ENCODE measurements around the gene CYB561. TPM values are rescaled to one million over a fixed set of nuclear protein-coding genes. Genes with fewer than 3 reads are reported as not detected.

Gene CYB561
- total and polyA plus RNA-seq, 2 donors (not counting 1 experiment from before 2014, with no cell fraction given), result 3.5 to 4.9 TPM

GRCh38 chr17:63387656-63388340 lies 58.3 kb downstream of the CYB561 start:
- no peak for DNase-seq
- H3K4me3 ChIP-seq (ENCODE audit: control extremely low read depth in 1 of 5, extremely low read depth in 1 of 5, insufficient read depth in 1 of 5, low read depth in 2 of 5, low read length in 4 of 5), result no peak overlapping the region
- intact Hi-C loops (cut with micrococcal nuclease), result no loop called here
- H3K9me3 Mint-ChIP-seq (ENCODE audit: insufficient read depth), result no peaks in the 10 kb centered on the region
- H3K79me2 ChIP-seq (ENCODE audit: control insufficient read depth, insufficient read depth, low read length), result no peaks in the 10 kb centered on the region
- no peak overlapping the region for H2AFZ ChIP-seq (ENCODE audit: insufficient read depth, low read depth, low read length, poor library complexity, severe bottlenecking)
- TF ChIP-seq CTCF (IDR thresholded peaks at IDR 0.05) (no peak), EZH2 (IDR thresholded peaks at IDR 0.05; ENCODE audit: borderline replicate concordance, insufficient read depth, low read depth, low read length, poor library complexity, severe bottlenecking) (no peak)
- H3K4me3 Mint-ChIP-seq, result no peak overlapping the region
- no peak overlapping the region for H3K27ac Mint-ChIP-seq
- POLR2A ChIA-PET, result no interaction called here
- no peaks in the 10 kb centered on the region for H3K4me1 Mint-ChIP-seq
- no peaks in the 10 kb centered on the region for H3K9me3 ChIP-seq (ENCODE audit: control extremely low read depth in 1 of 3, control insufficient read depth in 2 of 3, insufficient read depth in 1 of 3, low read length in 2 of 3)
- H3K36me3 ChIP-seq (replicated peaks in 1 of 2; ENCODE audit: control extremely low read depth in 1 of 2, control insufficient read depth in 1 of 2, extremely low read depth in 1 of 2, insufficient read depth in 2 of 2, low read length in 1 of 2), result peaks cover 0 to 1% of the 10 kb centered on the region in 2 experiments
- no peaks in the 10 kb centered on the region for H3K4me1 ChIP-seq (ENCODE audit: control insufficient read depth in 2 of 2, insufficient read depth in 2 of 2, low read length in 2 of 2)
- no peak overlapping the region for H3K4me2 ChIP-seq (replicated peaks; ENCODE audit: low read depth, low read length, poor library complexity, severe bottlenecking)
- no peaks in the 10 kb centered on the region for H3K27me3 Mint-ChIP-seq
- H3K27me3 ChIP-seq (replicated peaks in 1 of 4; ENCODE audit: control extremely low read depth in 1 of 4, control insufficient read depth in 3 of 4, insufficient read depth in 4 of 4, low read length in 3 of 4), result no peaks in the 10 kb centered on the region
- no peak for ATAC-seq (ENCODE audit: low read depth)
- no peaks in the 10 kb centered on the region for H4K20me1 ChIP-seq (ENCODE audit: control insufficient read depth, insufficient read depth, low read length, poor library complexity, severe bottlenecking)
- H3K9ac ChIP-seq (ENCODE audit: low read length), result no peak overlapping the region
- no peak overlapping the region for H3K27ac ChIP-seq (ENCODE audit: low read length in 2 of 2)
- CTCF ChIA-PET, result no interaction called here
- no CpG with 5 or more reads among the region's 4 CpGs for WGBS (ENCODE audit: insufficient coverage)

- Mint-ChIP-seq H3K27ac (no peak overlapping the region), H3K4me3 (no peak overlapping the region), H3K4me1 (no peaks in the 10 kb centered on the region), H3K27me3 (no peaks in the 10 kb centered on the region), H3K9me3 (ENCODE audit: insufficient read depth) (no peaks in the 10 kb centered on the region)
- no peak overlapping the region for H3K4me2 ChIP-seq (replicated peaks; ENCODE audit: low read depth, low read length, poor library complexity, severe bottlenecking)
- ChIA-PET CTCF (no interaction called here), POLR2A (no interaction called here)
- H3K4me3 ChIP-seq (ENCODE audit: control extremely low read depth in 1 of 5, extremely low read depth in 1 of 5, insufficient read depth in 1 of 5, low read depth in 2 of 5, low read length in 4 of 5), result no peak overlapping the region
- no peaks in the 10 kb centered on the region for H3K9me3 ChIP-seq (ENCODE audit: control extremely low read depth in 1 of 3, control insufficient read depth in 2 of 3, insufficient read depth in 1 of 3, low read length in 2 of 3)
- DNase-seq, result no peak
- H3K36me3 ChIP-seq (replicated peaks in 1 of 2; ENCODE audit: control extremely low read depth in 1 of 2, control insufficient read depth in 1 of 2, extremely low read depth in 1 of 2, insufficient read depth in 2 of 2, low read length in 1 of 2), result no peaks in the 10 kb centered on the region
- no peaks in the 10 kb centered on the region for H3K27me3 ChIP-seq (replicated peaks in 1 of 4; ENCODE audit: control extremely low read depth in 1 of 4, control insufficient read depth in 3 of 4, insufficient read depth in 4 of 4, low read length in 3 of 4)
- H3K9ac ChIP-seq (ENCODE audit: low read length), result no peak overlapping the region
- H4K20me1 ChIP-seq (ENCODE audit: control insufficient read depth, insufficient read depth, low read length, poor library complexity, severe bottlenecking), result no peaks in the 10 kb centered on the region
- H3K4me1 ChIP-seq (ENCODE audit: control insufficient read depth in 2 of 2, insufficient read depth in 2 of 2, low read length in 2 of 2), result no peaks in the 10 kb centered on the region
- no peak overlapping the region for H2AFZ ChIP-seq (ENCODE audit: insufficient read depth, low read depth, low read length, poor library complexity, severe bottlenecking)
- no peak for ATAC-seq (ENCODE audit: low read depth)
- H3K27ac ChIP-seq (ENCODE audit: low read length in 2 of 2), result no peak overlapping the region
- intact Hi-C loops (cut with micrococcal nuclease), result no loop called here
- no peaks in the 10 kb centered on the region for H3K79me2 ChIP-seq (ENCODE audit: control insufficient read depth, insufficient read depth, low read length)
- no peak for TF ChIP-seq EZH2 (IDR thresholded peaks at IDR 0.05; ENCODE audit: borderline replicate concordance, insufficient read depth, low read depth, low read length, poor library complexity, severe bottlenecking)
- no peak for TF ChIP-seq CTCF (IDR thresholded peaks at IDR 0.05)
Observed at GRCh38 chr17:63382826-63383225, 63.3 kb downstream of the CYB561 start.

Small RNA genes lying within 50 kb of the gene (small RNA-seq; reads per million reads assigned to genes)
- not detected for gene AC005828.6 (ENCODE audit: insufficient read length, low read depth, low replicate concordance)

Other genes with a start within 250 kb of the CYB561 start
- gene ACE, start 30.8 kb upstream of the CYB561 start, total RNA-seq, result 0.67 and 1.4 TPM in 2 replicates
- 0.71 and 2.6 TPM in 2 replicates for gene ACE, start 30.8 kb upstream of the CYB561 start, polyA plus RNA-seq
- not detected in 2 replicates for gene KCNH6, start 77.1 kb upstream of the CYB561 start, total RNA-seq
- gene KCNH6, start 77.1 kb upstream of the CYB561 start, polyA plus RNA-seq, result not detected in 2 replicates
- 84.7 and 84.8 TPM in 2 replicates for gene DCAF7, start 104.2 kb upstream of the CYB561 start, total RNA-seq
- 44.5 and 55.1 TPM in 2 replicates for gene DCAF7, start 104.2 kb upstream of the CYB561 start, polyA plus RNA-seq
- 15.9 and 17.2 TPM in 2 replicates for gene TACO1, start 154.6 kb upstream of the CYB561 start, total RNA-seq
- 5.8 and 9.7 TPM in 2 replicates for gene TACO1, start 154.6 kb upstream of the CYB561 start, polyA plus RNA-seq
- gene MAP3K3, start 176.1 kb upstream of the CYB561 start, total RNA-seq, result 74.7 and 80.0 TPM in 2 replicates
- 49.1 and 53.8 TPM in 2 replicates for gene MAP3K3, start 176.1 kb upstream of the CYB561 start, polyA plus RNA-seq